Stimulated activated naive B cell treated with anti-CD40 and anti-IgM and Interleukin-4, amounts not matched to agents 10 μg/mL and 1 μg/mL and 100 μg/mL, for 72 hours (primary cell): ENCODE data around the gene SLC43A1.

ENCODE experiments used
- ATAC-seq, 2 donors: fragments of 150-1000 bp; cut with Tn5 transposase; replicated peaks; 2 replicates each; pipeline ENCODE4 v1.10.0; 2021; ENCODE audit warnings: moderate library complexity in 1 of 2
- DNase-seq: peaks from one replicate; pipeline ENCODE4 v3.0.0; 2021
- H3K27ac Mint-ChIP-seq: one replicate; pipeline ENCODE4 v1.8.0; 2022; ENCODE audit warnings: mild to moderate bottlenecking, mixed read lengths
- H3K27me3 Mint-ChIP-seq, 2 donors: one replicate each; pipeline ENCODE4 v1.8.0; 2022; ENCODE audit warnings: mixed read lengths in 2 of 2
- H3K36me3 Mint-ChIP-seq, 2 donors: one replicate each; pipeline ENCODE4 v1.8.0; 2022; ENCODE audit warnings: mixed read lengths in 2 of 2, mild to moderate bottlenecking in 1 of 2
- H3K4me1 Mint-ChIP-seq, 2 donors: one replicate each; pipeline ENCODE4 v1.8.0; 2022; ENCODE audit warnings: mixed read lengths in 2 of 2, mild to moderate bottlenecking in 1 of 2
- H3K4me3 Mint-ChIP-seq, 2 donors: one replicate each; pipeline ENCODE4 v1.8.0; 2022; ENCODE audit warnings: mild to moderate bottlenecking in 2 of 2, mixed read lengths in 2 of 2, moderate library complexity in 1 of 2
- H3K9me3 Mint-ChIP-seq, 2 donors: one replicate each; pipeline ENCODE4 v1.8.0; 2022; ENCODE audit warnings: mixed read lengths in 2 of 2, mild to moderate bottlenecking in 1 of 2

The SLC43A1 gene

GRCh38 chr11:57440744-57441414 is 74.6 kb downstream of the SLC43A1 start:
- Mint-ChIP-seq H3K27ac (no peak overlapping the region), H3K36me3 (no peaks in the 10 kb centered on the region), H3K4me3 (no peak overlapping the region), H3K4me1 (no peaks in the 10 kb centered on the region), H3K27me3 (peaks cover 12 to 17% of the 10 kb centered on the region in 2 donors), H3K9me3 (no peaks in the 10 kb centered on the region)
- no peak for DNase-seq
- no peak for ATAC-seq

DNA sequence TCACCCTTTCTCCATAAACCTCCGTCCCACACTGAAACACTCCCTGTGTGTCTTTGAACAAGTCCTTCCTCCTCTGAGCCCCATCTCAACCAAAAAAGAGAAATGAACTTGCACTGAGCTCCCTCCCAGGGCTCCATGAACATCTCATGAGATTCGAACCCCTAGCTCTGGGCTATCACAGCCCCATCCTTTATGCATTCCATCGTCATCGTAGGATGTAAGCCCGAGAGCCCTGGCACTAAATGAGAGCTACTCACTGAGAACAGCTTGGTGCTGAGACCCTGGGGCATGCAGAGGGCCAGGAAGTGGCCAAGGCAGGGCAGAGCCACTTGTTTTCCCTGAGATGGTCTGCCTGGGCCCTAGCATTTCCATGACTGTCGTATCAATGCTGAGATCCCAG is 75.7 kb downstream of the SLC43A1 start:
- Mint-ChIP-seq H3K36me3 (no peaks in the 10 kb centered on the region), H3K9me3 (no peaks in the 10 kb centered on the region), H3K4me1 (no peaks in the 10 kb centered on the region), H3K27ac (no peak overlapping the region), H3K27me3 (peaks cover 11 to 13% of the 10 kb centered on the region in 2 donors), H3K4me3 (no peak overlapping the region)
- DNase-seq (no peak), ATAC-seq (no peak)

DNA sequence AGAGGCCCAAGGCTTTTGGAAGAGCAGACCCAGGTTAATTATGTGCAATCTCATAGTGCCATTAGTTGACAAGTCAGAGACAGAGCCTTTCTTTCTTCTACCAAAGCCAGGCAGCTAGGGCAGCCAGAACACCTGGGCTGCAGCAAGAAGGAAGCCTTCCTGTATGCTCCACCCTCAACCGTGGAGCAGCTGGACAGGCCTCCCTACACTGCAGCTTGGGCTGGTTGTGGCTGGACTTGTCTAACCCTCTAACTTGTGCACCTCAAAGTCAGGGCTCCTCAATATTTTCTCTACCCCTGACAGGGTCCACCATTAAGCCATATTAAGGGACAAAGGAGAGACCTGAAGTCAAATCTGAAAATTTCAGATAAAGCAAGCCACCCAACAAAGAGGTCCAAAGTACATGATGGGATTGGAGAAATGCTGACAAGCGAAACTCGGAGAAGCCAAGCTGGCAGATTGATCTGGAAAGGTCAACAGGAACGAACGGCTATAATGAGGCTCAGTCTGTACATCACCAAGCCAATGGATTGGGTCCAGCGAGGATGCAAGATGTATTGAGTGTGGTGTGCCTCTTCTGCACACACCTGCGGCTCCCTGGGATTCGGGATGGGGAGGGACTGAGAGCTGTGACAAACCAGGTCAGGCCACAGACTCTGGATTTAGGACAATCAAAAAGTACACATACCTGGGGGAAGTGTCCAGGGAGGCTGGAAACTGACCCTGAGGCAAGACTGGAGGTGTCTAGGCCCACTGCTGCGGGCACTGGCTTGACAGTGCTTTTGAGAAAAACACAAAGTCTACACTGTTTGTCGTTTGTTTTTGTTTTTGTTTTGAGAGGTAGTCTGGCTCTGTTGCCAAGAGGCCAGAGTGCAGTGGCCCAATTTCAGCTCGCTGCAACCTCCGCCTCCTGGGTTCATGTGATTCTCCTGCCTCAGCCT is 76.9 kb downstream of the SLC43A1 start:
- Mint-ChIP-seq H3K27ac (no peak overlapping the region), H3K4me3 (no peak overlapping the region), H3K36me3 (no peaks in the 10 kb centered on the region), H3K4me1 (no peaks in the 10 kb centered on the region), H3K27me3 (peaks cover 7 to 8% of the 10 kb centered on the region in 2 donors), H3K9me3 (no peaks in the 10 kb centered on the region)
- no peak for DNase-seq
- no peak for ATAC-seq

GRCh38 chr11:57436031-57436430 is 79.5 kb downstream of the SLC43A1 start:
- Mint-ChIP-seq H3K4me1 (peaks cover 10 to 14% of the 10 kb centered on the region in 2 donors), H3K9me3 (no peaks in the 10 kb centered on the region), H3K27ac (no peak overlapping the region), H3K4me3 (no peak overlapping the region), H3K27me3 (peaks cover 7 to 8% of the 10 kb centered on the region in 2 donors), H3K36me3 (no peaks in the 10 kb centered on the region)
- ATAC-seq (no peak), DNase-seq (no peak)

- no peaks in the 10 kb centered on the region for H3K36me3 Mint-ChIP-seq
- H3K4me3 Mint-ChIP-seq, result no peak overlapping the region
- H3K27me3 Mint-ChIP-seq, result peaks cover 4 to 7% of the 10 kb centered on the region in 2 donors
- H3K27ac Mint-ChIP-seq, result no peak overlapping the region
- DNase-seq (no peak), ATAC-seq (no peak)
- H3K4me1 Mint-ChIP-seq, result peaks cover 10 to 14% of the 10 kb centered on the region in 2 donors
- H3K9me3 Mint-ChIP-seq, result no peaks in the 10 kb centered on the region
Observed at GRCh38 chr11:57434640-57435546, 80.6 kb downstream of the SLC43A1 start.
